OCI-LY7 (cell line): ENCODE data around the gene PLCL1.

Experiments used
- CTCF ChIP-seq: fragments of 200-600 bp; sonication (generic); conservative IDR thresholded peaks from 2 replicates; pipeline ENCODE4 v1.5.1; 2014; ENCODE audit warnings: mild to moderate bottlenecking, antibody characterized with exemption, low read length, moderate library complexity, mixed read lengths
- EZH2phosphoT487 ChIP-seq: fragments of 200-600 bp; sonication (generic); IDR thresholded peaks from 2 replicates; pipeline ENCODE4 v1.6.1; 2018; ENCODE audit warnings: low read depth, borderline replicate concordance, mild to moderate bottlenecking, mixed run types, antibody characterized with exemption, low read length, moderate library complexity, mixed read lengths

GRCh38 chr2:197904446-197904845 lies 100.1 kb downstream of the PLCL1 start:
- TF ChIP-seq EZH2phosphoT487: no peak
- TF ChIP-seq CTCF: no peak
